Astrocyte (in vitro differentiated cells and primary cell): ENCODE measurements around the gene PIGO.

Experiments used
- EZH2 ChIP-seq: IDR thresholded peaks from 2 replicates; pipeline ENCODE4 v1.6.1; 2012; ENCODE audit warnings: mild to moderate bottlenecking, low read length, inconsistent platforms; ENCODE audit not compliant: insufficient read depth
- TF ChIP-seq, protein P1 (sequence below): IDR thresholded peaks from 2 replicates; pipeline ENCODE4 v1.5.1; 2011; ENCODE audit warnings: low read depth, mild to moderate bottlenecking, inconsistent platforms, low read length, moderate library complexity; ENCODE audit not compliant: insufficient read depth

DNA sequence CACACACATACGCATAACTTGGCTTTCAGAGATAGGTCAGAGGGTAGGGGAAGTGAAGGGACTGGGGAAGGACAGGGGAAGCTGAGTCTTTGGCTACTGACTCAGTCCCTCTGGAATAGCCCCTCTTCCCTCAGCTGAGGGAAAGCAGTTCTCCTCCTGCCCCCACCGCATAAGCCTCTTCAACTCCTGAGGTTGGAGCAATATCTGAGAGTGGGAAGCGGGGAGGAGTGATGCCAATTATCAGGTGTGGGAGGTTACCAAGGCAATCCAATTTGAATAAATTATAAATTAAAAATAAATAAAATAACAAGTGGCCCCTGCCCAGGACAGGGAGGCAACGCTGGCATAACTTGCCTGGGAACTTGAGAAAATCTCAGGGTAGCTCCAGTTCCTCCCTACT, 8.2 kb upstream of the PIGO start:
- no peak for TF ChIP-seq EZH2
- TF ChIP-seq, protein P1, sequence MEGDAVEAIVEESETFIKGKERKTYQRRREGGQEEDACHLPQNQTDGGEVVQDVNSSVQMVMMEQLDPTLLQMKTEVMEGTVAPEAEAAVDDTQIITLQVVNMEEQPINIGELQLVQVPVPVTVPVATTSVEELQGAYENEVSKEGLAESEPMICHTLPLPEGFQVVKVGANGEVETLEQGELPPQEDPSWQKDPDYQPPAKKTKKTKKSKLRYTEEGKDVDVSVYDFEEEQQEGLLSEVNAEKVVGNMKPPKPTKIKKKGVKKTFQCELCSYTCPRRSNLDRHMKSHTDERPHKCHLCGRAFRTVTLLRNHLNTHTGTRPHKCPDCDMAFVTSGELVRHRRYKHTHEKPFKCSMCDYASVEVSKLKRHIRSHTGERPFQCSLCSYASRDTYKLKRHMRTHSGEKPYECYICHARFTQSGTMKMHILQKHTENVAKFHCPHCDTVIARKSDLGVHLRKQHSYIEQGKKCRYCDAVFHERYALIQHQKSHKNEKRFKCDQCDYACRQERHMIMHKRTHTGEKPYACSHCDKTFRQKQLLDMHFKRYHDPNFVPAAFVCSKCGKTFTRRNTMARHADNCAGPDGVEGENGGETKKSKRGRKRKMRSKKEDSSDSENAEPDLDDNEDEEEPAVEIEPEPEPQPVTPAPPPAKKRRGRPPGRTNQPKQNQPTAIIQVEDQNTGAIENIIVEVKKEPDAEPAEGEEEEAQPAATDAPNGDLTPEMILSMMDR, result no peak
